Muscle of arm (tissue), 12 donors: Measurements from ENCODE around the gene CDC42EP4. TPM values are rescaled to one million over a fixed set of nuclear protein-coding genes. Genes with fewer than 3 reads are reported as not detected.
"Not testable (repeated sequence)": the region's sequence is repeated elsewhere in the genome, so short reads cannot be mapped to it uniquely, and the experiment has no call there.

ENCODE experiments used
- DNase-seq: peaks from one replicate; pipeline ENCODE4 v3.0.0-alpha.2; 2013
- polyA plus RNA-seq, 12 donors: library from polyadenylated mRNA; unstranded; fragments of 120-200 nt; gene quantifications; one replicate each; pipeline ENCODE4 v1.2.1, GENCODE V29; 2013; ENCODE audit not compliant: insufficient read length in 12 of 12

Gene CDC42EP4
- polyA plus RNA-seq, 12 donors: 15.6 to 45.2 (median 20.1) TPM; not detected in 1

DNA sequence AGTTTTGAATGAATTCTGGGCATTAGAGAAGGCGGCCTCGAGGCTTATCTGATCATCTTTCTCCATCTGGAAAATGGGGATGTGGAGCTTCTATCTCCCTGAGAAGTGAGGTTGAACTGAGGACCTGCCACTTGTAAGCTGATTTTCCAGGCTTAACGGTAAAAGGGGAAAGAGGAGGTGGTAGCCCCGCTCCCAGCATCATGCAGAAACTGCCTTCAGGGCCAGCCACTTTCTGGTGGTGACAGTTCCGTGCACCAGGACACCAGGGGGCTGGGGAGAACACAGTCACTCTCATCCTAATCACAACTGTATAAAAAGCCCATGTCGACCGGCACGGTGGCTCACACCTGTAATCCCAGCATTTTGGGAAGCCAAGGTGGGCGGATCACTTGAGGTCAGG is 29.2 kb downstream of the CDC42EP4 start:
- no peak for DNase-seq

DNA sequence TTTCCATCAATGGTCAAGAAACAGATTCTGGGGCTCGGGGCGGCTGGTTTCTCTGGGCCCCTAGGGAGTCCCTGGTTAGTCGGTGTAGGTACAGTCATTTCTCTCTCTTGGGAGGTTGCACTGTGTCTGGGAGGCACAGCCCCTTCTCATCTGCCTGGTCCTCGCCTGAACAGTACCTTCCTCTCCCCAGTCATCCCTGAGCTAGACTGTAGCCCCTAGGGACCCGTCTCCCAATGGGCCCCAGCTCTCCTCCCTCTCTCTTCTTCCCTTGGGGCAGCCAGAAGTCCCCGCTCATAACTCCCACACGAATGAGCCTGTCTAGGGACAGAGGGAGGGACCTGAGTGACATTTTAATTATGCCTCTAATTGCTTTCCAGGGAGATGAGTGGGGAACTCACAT is 29.9 kb downstream of the CDC42EP4 start:
- DNase-seq: no peak

DNA sequence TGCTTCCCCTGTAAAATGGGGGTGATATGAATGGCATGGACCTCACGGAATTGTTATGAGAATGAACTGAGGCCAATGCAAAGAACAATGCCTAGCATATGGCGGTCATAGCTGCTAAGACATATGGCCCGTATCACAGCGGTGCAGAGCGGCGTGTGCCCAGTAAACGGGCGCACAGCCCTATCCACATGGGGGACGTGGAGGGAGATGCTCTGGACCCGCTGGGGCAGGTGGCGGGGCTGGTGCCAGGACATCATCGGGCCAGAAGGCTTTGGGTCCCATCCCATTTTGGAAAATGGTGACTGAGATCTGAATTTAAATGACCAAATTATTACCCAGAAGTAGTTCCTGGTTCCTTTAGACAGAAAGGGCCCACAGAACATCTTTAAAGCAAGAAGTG is 31.6 kb downstream of the CDC42EP4 start:
- DNase-seq: no peak

DNA sequence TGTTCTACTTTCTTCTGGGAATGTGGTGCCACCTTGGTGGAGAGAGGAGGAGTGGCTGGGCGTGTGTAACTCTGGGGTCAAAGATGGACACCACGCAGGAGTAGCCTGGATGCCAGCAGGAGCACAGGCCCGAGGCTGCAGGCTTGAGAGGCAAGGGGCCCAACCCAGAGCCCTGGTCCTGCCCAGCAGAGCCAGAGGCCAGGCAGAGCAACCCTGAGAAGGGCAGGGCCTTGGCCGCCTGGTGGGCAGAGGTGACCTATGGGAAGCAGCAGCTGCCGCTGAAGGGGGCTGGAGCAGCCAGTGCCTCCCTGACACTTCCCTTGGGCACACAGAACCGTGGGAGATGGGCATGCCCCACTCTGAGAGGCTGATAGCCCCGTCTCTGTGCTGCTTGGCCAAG is 32.1 kb downstream of the CDC42EP4 start:
- DNase-seq: no peak

DNA sequence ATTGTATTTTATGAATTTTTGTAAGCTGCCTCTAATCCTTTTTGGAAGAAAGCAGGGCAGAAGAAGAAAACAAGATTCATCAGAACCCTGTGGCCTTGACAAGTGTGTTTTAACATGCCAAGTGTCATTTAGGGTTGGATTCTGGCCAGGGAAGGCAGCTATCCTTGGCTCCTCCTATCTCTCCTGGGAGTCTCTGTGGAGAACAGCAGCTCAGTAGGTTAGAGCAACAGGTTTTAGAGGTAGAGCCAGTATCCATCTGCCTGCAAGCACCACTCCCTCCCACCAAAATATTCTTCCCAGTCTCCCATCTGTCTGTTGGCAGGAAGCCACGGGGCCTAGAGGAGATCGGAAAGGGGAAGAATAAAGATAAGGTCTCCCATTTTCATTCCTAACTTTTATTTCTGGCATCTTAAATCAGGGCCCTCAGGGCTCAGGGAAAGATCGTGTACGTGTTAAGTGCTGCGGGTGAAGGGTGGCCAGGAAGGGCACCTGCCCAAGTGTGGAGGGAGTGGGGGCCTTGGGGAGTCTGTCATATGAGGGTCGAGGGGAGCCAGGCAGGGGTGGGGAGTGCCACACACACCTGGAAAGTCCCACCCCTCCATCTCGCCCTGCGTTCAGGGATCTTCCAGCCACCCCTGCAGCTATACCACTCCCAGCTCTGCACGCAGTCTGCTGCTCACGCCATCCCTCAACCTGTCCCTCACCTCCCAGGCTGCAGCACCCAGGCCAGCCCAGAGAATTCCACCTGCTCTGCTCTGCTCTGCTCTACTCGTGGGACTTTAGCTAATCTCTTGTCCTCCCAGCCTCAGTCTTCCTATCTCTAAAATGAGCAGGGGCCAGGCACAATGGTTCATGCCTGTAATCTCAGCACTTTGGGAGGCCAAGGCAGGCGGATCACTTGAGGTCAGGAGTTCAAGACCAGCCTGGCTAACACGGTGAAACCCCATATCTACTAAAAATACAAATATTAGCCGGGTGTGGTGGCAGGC is 33.0 kb downstream of the CDC42EP4 start:
- DNase-seq: peak; percentile 58

DNA sequence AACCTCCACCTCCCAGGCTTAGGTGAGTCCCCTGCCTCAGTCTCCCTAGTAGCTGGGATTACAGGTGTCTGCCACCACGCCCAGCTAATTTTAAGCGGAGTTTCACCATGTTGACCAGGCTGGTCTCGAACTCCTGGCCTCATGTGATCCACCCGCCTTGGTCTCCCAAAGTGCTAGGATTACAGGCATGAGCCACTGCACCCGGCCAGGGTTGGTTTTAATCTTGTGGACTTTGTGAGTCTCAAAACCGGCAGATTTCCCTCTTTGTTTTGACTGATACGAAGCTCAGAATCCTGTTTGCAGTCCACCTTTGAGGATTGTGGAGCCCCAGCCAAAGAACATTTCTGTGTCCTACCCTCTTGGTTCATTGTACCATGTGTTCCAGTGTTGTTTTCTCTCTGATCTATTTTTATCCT is 33.7 kb downstream of the CDC42EP4 start:
- no peak for DNase-seq

DNA sequence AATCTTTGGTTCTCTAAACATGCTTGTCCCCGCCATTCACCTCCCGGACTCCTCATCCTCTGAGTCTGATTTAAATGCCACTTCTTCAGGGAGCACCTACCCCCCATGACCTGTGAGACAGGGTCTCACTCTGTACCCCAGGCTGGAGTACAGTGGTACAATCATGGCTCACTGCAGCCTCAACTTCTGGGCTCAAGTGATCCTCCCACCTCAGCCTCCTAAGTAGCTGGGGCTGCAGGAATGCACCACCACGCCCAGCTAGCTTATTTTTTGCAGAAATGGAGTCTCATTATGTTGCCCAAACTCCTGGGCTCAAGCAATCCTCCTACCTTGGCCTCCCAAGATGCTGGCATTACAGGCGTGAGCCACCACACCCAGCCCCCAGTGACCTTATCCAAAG is 37.3 kb downstream of the CDC42EP4 start:
- no peak for DNase-seq

DNA sequence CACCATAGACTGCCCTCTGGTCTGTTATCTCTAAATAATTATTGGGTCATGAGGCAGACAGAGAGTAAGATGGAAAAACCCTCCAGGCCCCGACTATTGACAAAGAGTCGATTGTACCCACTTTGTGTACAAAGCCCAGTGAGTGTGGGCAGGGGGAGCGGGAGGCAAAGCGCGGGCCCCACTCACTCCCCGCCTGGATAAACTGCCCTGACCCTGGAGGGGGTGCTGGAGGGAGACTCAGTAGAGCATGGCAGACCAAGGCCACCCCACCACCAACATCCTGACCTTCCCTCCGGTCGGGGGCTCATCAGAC is 38.9 kb downstream of the CDC42EP4 start:
- no peak for DNase-seq

DNA sequence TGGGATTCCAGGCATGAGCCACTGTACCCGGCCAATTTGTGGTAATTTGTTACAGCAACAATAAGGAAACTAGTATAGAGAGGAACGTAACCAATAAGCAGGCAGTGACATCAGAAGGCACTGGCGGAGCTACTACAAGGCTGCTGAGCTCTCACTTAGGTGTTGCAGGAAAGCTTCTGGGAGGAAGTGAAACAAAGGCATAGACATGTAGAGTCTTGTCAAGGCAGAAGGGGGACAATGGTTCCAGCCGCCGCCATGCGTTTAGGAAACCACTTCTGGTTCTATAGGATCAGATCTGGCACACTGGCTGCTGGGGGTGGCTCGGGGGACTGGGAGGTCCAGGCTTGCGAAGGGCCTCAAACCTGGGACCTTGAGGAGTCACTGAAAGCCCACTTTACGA is 40.7 kb downstream of the CDC42EP4 start:
- no peak for DNase-seq

DNA sequence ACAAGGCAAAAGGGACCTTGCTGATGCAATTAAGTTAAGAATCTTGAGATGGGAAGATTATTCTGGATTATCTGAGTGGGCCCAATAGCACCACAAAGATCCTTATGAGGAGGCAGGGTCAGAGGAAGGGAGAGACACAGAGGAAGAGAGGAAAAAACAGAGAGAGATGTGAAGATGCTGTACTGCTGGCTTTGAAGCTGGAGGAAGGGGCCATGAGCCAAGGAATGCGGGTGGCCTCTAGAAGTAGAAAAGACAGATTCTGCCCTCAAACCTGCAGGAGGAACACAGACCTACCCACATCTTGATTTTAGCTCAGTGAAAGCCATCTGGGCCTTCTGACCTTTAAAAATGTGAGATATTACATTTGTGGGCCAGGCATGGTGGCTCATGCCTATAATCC is 42.0 kb downstream of the CDC42EP4 start:
- no peak for DNase-seq

DNA sequence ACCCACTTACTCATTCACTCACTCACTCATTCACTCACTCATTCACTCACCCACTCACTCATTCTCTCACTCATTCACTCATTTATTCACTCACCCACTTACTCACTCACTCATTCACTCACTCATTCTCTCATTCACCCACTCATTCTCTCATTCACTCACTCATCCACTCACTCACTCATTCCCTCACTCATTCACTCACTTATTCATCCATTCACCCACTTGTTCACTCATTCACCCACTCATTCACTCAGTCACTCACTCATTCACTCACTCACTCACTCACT is 42.5 kb downstream of the CDC42EP4 start:
- DNase-seq: no peak

DNA sequence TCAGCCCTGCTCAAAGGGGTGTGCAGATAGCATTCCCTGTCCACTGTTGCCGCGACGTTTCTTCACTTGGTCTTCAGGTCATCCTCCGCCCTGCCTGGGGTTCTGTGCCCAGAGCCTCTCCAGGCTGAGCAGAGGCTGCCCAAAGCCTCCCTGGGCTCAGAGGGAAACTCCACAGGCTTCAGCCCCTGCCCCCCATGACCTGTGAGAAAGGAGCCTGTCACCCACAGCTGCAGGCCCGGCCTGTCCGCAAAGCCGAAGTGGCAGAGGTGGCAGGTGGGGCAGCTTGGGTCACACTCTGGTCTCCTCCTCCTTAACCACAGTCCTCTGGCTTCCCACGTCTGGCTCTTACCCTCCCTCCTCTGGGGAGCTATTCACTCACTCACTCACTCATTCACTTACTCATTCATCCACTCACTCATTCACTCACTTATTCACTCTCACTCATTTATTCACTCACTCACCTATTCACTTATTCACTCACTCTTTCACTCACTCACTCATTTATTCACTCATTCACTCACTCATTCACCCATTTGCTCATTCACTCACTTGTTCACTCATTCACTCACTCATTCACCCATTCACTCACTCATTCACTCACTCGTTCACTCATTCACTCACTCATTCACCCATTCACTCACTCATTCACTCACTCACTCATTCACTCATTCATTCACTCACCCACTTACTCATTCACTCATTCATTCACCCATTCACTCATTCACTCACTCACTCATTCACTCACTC is 43.0 kb downstream of the CDC42EP4 start:
- DNase-seq: no peak

DNA sequence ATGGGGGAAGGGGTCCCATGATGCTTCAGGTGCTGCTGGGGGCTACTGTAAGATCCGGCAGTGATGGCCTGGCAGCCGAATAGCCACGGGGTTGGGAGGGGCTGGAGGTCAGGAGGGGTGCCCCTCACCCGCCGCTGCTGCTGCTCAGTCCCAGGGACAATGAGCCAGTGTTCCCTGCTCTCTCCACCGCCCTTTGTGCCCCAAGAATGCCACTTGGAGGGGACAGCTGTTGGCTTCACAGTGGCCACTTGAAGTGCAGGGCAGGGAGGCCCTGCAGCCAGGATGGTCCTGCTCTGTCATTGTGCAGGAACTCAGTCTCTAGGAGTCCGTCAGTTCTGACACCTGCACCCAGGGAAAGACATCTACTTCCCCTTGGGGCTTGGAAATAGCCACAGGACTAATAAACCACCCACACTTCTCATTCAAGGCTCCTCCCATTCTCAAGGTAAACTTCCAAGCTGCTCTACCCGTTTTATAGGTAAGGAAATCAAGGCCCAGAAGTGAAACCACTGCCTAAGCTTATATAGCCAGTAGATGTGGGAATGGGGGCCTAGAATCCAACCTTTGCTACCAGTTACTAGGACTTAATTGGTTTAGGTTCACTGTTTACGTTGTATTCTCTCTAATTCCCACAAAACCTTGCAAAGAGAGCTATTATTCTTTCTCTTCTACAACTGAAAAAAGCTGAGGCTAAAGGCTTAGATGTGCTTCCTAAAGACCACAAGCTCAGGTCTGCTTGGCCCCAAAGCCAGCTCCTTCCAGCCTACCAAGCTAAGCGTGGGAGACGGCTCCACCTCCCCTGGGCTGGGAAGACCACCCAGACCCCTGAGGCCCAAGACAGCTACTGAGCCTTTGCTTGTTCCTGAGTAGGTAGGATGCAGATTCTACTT is 43.9 kb downstream of the CDC42EP4 start:
- no peak for DNase-seq

DNA sequence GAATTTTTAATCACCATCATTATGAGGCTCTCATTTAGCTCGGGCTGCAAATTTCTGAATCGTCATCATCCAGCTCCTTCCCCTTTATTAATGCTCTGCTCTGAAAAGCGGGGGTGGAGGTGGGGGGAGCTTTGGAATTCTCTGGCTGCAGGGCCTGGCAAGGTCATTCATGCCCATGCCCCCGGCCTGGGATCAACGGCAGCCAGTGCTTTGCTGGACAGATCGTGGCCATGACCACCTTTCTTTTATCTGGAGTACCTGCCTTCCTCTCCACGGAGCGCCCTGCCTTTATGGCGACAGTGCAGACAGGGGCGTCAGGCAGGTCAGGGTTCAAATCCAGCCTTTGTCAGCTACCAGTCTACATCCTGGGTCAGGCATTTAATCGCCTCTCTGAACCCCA is 45.0 kb downstream of the CDC42EP4 start:
- DNase-seq: no peak

DNA sequence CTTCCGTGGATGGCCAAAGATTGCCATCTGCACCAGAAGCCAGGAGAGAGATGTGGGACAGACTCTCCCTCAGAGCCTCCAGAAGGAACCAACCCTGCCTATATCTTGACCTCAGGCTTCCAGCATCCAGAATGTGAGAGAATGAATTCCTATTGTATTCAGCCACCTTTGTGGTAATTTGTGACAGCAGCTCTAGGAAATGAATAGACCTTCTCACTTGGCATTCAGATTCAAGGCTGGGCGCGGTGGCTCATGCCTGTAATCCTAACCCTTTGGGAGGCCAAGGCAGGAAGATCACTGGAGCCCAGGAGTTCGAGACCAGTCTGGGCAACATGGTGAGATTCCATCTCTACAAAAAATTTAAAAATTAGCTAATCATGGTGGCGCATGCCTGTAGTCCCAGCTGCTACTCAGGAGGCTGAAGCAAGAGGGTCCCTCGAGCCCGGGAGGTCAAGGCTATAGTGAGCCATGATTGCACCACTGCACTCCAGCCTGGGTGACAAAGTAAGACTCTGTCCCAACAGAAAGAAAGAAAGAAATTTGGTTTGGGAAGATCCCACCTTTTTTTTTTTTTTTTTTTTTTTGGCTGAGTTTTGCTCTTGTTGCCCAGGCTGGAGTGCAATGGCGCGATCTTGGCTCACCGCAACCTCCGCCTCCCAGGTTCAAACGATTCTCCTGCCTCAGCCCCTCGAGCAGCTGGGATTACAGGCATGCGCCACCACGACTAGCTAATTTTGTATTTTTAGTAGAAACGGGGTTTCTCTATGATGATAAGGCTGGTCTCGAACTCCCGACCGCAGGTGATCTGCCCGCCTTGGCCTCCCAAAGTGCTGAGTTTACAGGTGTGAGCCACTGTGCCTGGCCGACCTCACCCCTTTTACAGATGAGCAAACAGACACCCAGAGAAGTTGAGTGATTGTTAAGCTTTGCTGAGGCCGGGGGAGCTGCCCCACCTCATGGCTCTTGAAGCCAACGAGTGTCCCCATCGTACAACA is 45.9 kb downstream of the CDC42EP4 start:
- no peak for DNase-seq

DNA sequence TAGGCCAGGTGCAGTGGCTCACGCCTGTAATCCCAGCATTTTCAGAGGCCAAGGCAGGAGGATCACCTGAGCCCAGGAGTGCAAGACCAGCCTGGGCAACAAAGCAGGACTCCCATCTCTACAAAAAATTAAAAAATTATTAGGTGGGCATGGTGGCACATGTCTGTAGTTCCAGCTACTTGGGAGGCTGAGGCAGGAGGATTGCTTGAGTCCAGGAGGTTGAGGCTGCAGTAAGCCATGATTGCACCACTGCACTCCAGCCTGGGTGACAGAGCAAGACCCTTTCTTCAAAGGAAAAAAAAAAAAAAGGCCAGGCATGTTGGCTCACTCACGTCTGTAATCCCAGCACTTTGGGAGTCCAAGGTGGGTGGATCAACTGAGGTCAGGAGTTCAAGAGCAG is 47.4 kb downstream of the CDC42EP4 start:
- not testable (repeated sequence) for DNase-seq

DNA sequence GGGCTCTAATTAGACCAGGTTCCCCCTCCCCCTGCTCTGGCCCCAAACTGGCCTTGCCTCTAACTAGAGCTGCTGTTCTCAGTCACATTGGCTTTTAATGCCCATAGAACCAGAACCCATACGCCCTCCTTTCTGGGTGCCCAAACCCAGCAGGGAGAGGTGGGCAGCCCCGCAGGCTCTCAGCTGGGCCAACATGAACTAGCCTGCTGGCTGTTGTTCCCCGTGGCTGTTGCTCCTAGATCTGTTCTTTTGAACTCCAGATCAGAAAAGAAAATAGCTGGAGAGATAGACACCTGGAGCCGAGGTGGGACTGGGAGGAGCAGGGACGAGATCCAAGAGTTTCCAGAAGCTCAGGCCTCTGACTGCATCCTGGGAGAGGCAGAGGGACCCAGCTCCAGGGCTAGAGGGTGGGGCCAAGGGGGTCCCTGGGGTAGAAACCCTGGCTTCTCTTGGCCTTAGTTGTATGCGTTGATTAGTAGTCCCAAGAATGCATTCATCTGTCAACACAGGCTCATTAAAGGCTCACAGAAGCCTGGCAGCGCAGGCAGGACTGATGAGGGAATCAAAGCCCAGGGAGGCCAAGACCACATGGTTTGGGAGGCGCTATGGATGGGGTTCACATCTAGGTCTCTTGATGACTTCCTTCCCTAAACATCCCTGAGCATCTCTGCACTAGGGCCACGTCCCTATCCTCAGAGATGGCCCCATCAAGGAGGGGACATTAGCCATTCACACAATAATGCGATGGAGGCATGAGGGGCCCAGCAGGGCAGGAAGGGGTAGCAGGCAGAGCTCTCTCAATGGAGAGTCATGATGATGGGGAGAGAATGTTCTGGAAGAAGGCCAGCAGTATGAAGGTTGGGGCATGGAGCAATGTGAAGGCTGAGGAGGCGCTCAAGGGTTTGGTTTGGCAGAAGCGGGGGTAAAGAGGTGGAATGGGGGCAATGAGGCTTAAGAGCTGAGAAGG is 48.8 kb downstream of the CDC42EP4 start:
- no peak for DNase-seq

DNA sequence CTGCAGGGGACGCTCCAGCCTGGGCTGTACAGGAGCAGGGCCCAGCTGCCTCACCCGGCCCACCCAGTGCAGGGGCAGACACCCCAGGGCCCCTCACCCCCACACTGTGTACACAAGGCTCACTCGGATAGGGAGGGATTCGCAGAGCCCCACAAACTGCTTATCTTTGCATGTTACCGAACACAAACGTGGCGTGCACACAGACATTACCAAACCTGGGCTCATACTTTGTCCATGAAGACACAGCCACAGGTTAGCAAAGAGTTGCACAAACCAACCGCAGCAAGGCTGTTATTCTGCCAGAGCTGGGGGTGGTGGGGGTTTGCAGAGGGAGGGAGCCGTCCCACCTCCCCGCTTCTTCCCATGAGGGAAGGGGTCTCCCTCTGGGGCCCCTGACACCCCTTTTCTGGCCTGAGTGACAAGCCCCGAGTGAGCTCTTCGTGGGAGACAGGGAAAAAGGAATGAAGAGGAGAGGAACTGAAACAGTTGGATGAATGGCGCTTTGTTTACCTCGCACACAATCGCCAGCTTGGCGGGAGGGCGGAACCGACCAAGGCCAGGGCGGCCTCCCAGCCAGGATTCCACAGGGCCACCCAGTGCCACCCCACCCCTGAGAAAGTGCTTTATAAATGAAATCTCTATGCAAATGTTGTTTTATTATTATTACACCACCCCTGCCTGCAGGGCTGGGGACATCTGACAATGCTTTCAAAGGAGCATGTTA is 49.7 kb downstream of the CDC42EP4 start:
- no peak for DNase-seq

DNA sequence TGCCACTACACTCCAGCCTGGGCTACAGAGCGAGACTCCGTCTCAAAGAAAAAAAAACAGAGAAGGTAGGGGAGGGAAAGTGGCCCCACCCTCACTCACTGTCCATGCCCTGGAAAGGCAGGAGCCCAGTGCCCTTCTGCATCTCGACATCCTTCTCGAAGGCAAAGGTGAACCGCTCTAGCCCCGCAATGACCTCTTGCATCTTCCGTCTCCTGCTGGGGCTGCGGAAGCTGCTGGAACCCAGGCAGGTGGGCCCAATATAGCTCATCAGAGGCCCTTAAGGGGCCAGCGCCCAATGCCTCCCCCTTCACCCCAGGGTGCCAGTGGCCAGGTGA is 50.2 kb downstream of the CDC42EP4 start, which contains the start of gene CPSF4L:
Gene CPSF4L, minus strand, starts transcription at position 264 of the 335 bp plus-strand sequence. Its CDS starts 62 bp downstream, at position 202.
- no peak for DNase-seq
